Gastrocnemius medialis (tissue), 4 donors: Measurements from ENCODE around the gene TAF3.

Experiments used
- CTCF ChIP-seq, 5 experiments: fragments of 450-650 bp in 3 of 5; fragments of 200-600 bp in 2 of 5; sonication (generic) in 2 of 5; IDR thresholded peaks in 4 of 5; conservative IDR thresholded peaks in 1 of 5; 1 replicate in 4 of 5; 2 replicates in 1 of 5; pipeline ENCODE4 v1.5.1; 2016 to 2019; ENCODE audit warnings: antibody characterized with exemption in 5 of 5, mild to moderate bottlenecking in 3 of 5, moderate library complexity in 3 of 5
- POLR2A ChIP-seq, 2 donors: fragments of 450-650 bp; IDR thresholded peaks; one replicate each; pipeline ENCODE4 v1.6.1; 2017; ENCODE audit warnings: antibody characterized with exemption in 2 of 2, mild to moderate bottlenecking in 2 of 2, moderate library complexity in 2 of 2

- TF ChIP-seq CTCF (IDR thresholded peaks at IDR 0.05 in 4 of 5, conservative IDR thresholded peaks at IDR 0.05 in 1 of 5) (no peak), POLR2A (IDR thresholded peaks at IDR 0.05) (no peak)
Observed at GRCh38 chr10:7945034-7945433, 126.7 kb downstream of the TAF3 start.
